GM12878 (cell line): ENCODE results near the gene ZNF394. TPM values are rescaled to one million over a fixed set of nuclear protein-coding genes. Genes with fewer than 3 reads are reported as not detected.

Experiments used
- ATAC-seq: fragments of 200-7000 bp; cut with Tn5 transposase; 3 replicates; pipeline ENCODE4 v1.9.1; 2020; ENCODE audit warnings: mild to moderate bottlenecking, moderate library complexity
- BruUV-seq: library from RNA; stranded (reverse); fragments of 400-500 nt; replicated peaks from 2 replicates; lab custom pipeline; 2021; lab: Mats Ljungman, UMichigan
- CTCF ChIA-PET: fragments of 300-600 bp; sonication (Branson Sonifier 250); formaldehyde crosslinking; extraction: SDS; loops from one replicate; lab custom pipeline; 2021; ENCODE audit warnings: inconsistent platforms; lab: Yijun Ruan, JAX
- POLR2A ChIA-PET: fragments of 350-600 bp; formaldehyde crosslinking; extraction: SDS; loops from one replicate; lab custom pipeline; 2021; ENCODE audit warnings: inconsistent platforms; lab: Charles Lee
- RAD21 ChIA-PET: fragments of 300-600 bp; sonication (Branson Sonifier 250); formaldehyde crosslinking; loops from one replicate; lab custom pipeline; 2023; ENCODE audit warnings: antibody characterized with exemption; ENCODE audit not compliant: unreplicated experiment; lab: Charles Lee
- SMC1A ChIA-PET: fragments of 300-600 bp; sonication (Branson Sonifier 250); formaldehyde crosslinking; loops from one replicate; lab custom pipeline; 2023; ENCODE audit not compliant: unreplicated experiment, uncharacterized antibody; lab: Charles Lee
- DNase-seq: peaks from one replicate; pipeline ENCODE4 v3.0.0-alpha.2; 2011; ENCODE audit warnings: low read depth, low spot score
- FAIRE-seq: peaks from 3 replicates; lab custom pipeline; 2011; peaks lifted over from hg19 to GRCh38; lab: Jason Lieb, UNC
- H2AFZ ChIP-seq: 2 replicates; pipeline ENCODE4 v1.6.0; 2011; ENCODE audit warnings: low read depth, low read length, control low read depth; ENCODE audit not compliant: control insufficient read depth
- H3K27ac ChIP-seq: 2 replicates; pipeline ENCODE4 v1.5.1; 2011; ENCODE audit warnings: control low read depth; ENCODE audit not compliant: control insufficient read depth, insufficient read depth
- H3K27me3 ChIP-seq, 2 experiments: replicated peaks in 1 of 2; 2 replicates each; pipeline versions ENCODE4 v1.6.0 to v1.6.1; 2011; ENCODE audit warnings: low read length in 1 of 2; ENCODE audit not compliant: control insufficient read depth in 2 of 2, insufficient read depth in 2 of 2
- H3K36me3 ChIP-seq, 2 experiments: 2 replicates each; pipeline ENCODE4 v1.5.1; 2011; ENCODE audit warnings: low read length in 1 of 2; ENCODE audit not compliant: control insufficient read depth in 2 of 2, insufficient read depth in 2 of 2
- H3K4me1 ChIP-seq: 2 replicates; pipeline ENCODE4 v1.6.1; 2011; ENCODE audit warnings: mild to moderate bottlenecking, low read length, moderate library complexity, mixed read lengths; ENCODE audit not compliant: control insufficient read depth, insufficient read depth
- H3K4me2 ChIP-seq: 2 replicates; pipeline ENCODE4 v1.6.0; 2011; ENCODE audit warnings: control low read depth; ENCODE audit not compliant: control insufficient read depth, insufficient read depth
- H3K4me3 ChIP-seq: fragments of 200-600 bp; sonication (generic); 2 replicates; pipeline ENCODE4 v1.5.1; 2016
- H3K79me2 ChIP-seq: 2 replicates; pipeline ENCODE4 v1.6.0; 2011; ENCODE audit warnings: low read length; ENCODE audit not compliant: control insufficient read depth, insufficient read depth
- H3K9ac ChIP-seq: 2 replicates; pipeline ENCODE4 v1.8.0; 2011; ENCODE audit warnings: low read length, control low read depth, mixed read lengths; ENCODE audit not compliant: control insufficient read depth, insufficient read depth
- H3K9me3 ChIP-seq: replicated peaks from 3 replicates; pipeline ENCODE4 v1.5.1; 2011; ENCODE audit warnings: mild to moderate bottlenecking, low read length; ENCODE audit not compliant: control insufficient read depth, insufficient read depth
- H4K20me1 ChIP-seq: 2 replicates; pipeline ENCODE4 v1.6.0; 2011; ENCODE audit not compliant: control insufficient read depth, insufficient read depth
- CBFB ChIP-seq: IDR thresholded peaks from 2 replicates; pipeline ENCODE4 v1.6.1; 2016; ENCODE audit warnings: antibody characterized with exemption, low read depth
- MYB ChIP-seq: fragments of 150-350 bp; IDR thresholded peaks from 2 replicates; pipeline ENCODE4 v1.6.1; 2014; ENCODE audit warnings: mild to moderate bottlenecking, low read depth, low read length, borderline replicate concordance
- SPI1 ChIP-seq: IDR thresholded peaks from 2 replicates; pipeline ENCODE4 v1.6.1; 2011; ENCODE audit warnings: low read depth, mild to moderate bottlenecking, low read length, moderate library complexity, borderline replicate concordance; ENCODE audit not compliant: insufficient read depth
- TARDBP ChIP-seq: IDR thresholded peaks from 2 replicates; pipeline ENCODE4 v1.6.1; 2016; ENCODE audit warnings: borderline replicate concordance
- ZNF24 ChIP-seq: fragments of 450-650 bp; IDR thresholded peaks from 2 replicates; pipeline ENCODE4 v1.6.1; 2017; ENCODE audit warnings: antibody characterized with exemption, mild to moderate bottlenecking
- ZNF384 ChIP-seq: IDR thresholded peaks from 2 replicates; pipeline ENCODE4 v1.6.1; 2012; ENCODE audit warnings: low read depth, mild to moderate bottlenecking, low read length, improper control_type of control experiment, borderline replicate concordance
- ZNF622 ChIP-seq: fragments of 450-650 bp; IDR thresholded peaks from 2 replicates; pipeline ENCODE4 v1.6.1; 2017; ENCODE audit warnings: mild to moderate bottlenecking, inconsistent platforms
- WGBS: methylation state at CpG from one replicate; pipeline ENCODE4 v1.1.6; 2016; ENCODE audit warnings: low lambda C conversion rate; ENCODE audit not compliant: insufficient replicate concordance, insufficient coverage; ENCODE audit errors: missing lambda C conversion rate; 5-methylcytosine and 5-hydroxymethylcytosine counted together
- in situ Hi-C: fragments of 300-500 bp; cut with MboI; formaldehyde crosslinking; loops from 9 replicates; pipeline ENCODE4 v1.14.3; 2018; ENCODE audit warnings: mixed read lengths
- intact Hi-C: fragments of 100-400 bp; cut with micrococcal nuclease; formaldehyde crosslinking; loops from one replicate; pipeline ENCODE4 v1.14.2; 2022; ENCODE audit not compliant: unreplicated experiment
- polyA plus RNA-seq, 11 experiments: library from polyadenylated mRNA; depleted of rRNA in 4 of 11; unstranded in 6 of 11; stranded (reverse) in 5 of 11; fragments of >200 nt; fragmentation: Nextera tagmentation in 4 of 11; fragmentation: Illumina TruSeq in 1 of 11; extraction: Ambion mirVana in 4 of 11; extraction: Trizol in 1 of 11; gene quantifications; 1 replicate in 1 of 11; 2 replicates in 10 of 11; pipeline versions ENCODE4 v1.2.1 to v1.2.3, GENCODE V29; 2011 to 2016; ENCODE audit warnings: inconsistent platforms in 2 of 11, missing spikeins in 2 of 11, low read depth in 1 of 11
- total RNA-seq, 4 experiments: library from RNA; depleted of rRNA in 3 of 4; stranded (reverse); fragments of >200 nt in 3 of 4; fragmentation: Illumina TruSeq in 1 of 4; extraction: Trizol in 1 of 4; gene quantifications; 2 replicates each; pipeline versions ENCODE4 v1.2.1 to v1.2.3, GENCODE V29; 2013 to 2021
- TF ChIP-seq, protein P1 (sequence below): IDR thresholded peaks from 2 replicates; pipeline ENCODE4 v1.6.1; 2012; ENCODE audit warnings: low read length, inconsistent platforms

Gene ZNF394
- total and polyA plus RNA-seq, 10 of the 15 experiments (the other 5 are each of a cell fraction or from before 2014, with no cell fraction given): 2.5 to 26.8 (median 22.7) TPM

- TF ChIP-seq ZNF384: no peak
- no peak for TF ChIP-seq MYB
- TF ChIP-seq ZNF24: no peak
- TF ChIP-seq ZNF622: no peak
- no peak for TF ChIP-seq CBFB
- no peak for TF ChIP-seq TARDBP
- TF ChIP-seq, protein P1, sequence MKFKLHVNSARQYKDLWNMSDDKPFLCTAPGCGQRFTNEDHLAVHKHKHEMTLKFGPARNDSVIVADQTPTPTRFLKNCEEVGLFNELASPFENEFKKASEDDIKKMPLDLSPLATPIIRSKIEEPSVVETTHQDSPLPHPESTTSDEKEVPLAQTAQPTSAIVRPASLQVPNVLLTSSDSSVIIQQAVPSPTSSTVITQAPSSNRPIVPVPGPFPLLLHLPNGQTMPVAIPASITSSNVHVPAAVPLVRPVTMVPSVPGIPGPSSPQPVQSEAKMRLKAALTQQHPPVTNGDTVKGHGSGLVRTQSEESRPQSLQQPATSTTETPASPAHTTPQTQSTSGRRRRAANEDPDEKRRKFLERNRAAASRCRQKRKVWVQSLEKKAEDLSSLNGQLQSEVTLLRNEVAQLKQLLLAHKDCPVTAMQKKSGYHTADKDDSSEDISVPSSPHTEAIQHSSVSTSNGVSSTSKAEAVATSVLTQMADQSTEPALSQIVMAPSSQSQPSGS: no peak
- TF ChIP-seq SPI1: no peak
- SMC1A ChIA-PET: interaction anchor here (1.1 to 1.5 kb wide), 2 partner anchors 27 to 60 kb away, joined by 3 read pairs; no protein-coding TSS in a partner anchor
- no peaks in the 10 kb centered on the region for H3K79me2 ChIP-seq
- H3K4me2 ChIP-seq: no peak overlapping the region
- intact Hi-C loops: no loop called here
- peaks cover 26 to 30% of the 10 kb centered on the region in 2 experiments; a peak in 3 of 4 replicates for H3K36me3 ChIP-seq
- in situ Hi-C loops: no loop called here
- WGBS: 100% methylated on average over 4 of the region's 4 CpGs
- H3K27ac ChIP-seq: no peak overlapping the region
- POLR2A ChIA-PET: interaction anchor here (0.6 kb wide), 1 partner anchor 642 kb away, joined by 3 read pairs; no protein-coding TSS in a partner anchor
- H3K4me3 ChIP-seq: no peak overlapping the region
- DNase-seq (no peak), ATAC-seq (no peak), FAIRE-seq (no peak)
- H2AFZ ChIP-seq: no peak overlapping the region
- RAD21 ChIA-PET: no interaction called here
- no TSS peak for BruUV-seq
- H3K9ac ChIP-seq: no peak overlapping the region
- H3K9me3 ChIP-seq: no peaks in the 10 kb centered on the region
- H3K27me3 ChIP-seq: no peaks in the 10 kb centered on the region
- no peaks in the 10 kb centered on the region for H4K20me1 ChIP-seq
- CTCF ChIA-PET: no interaction called here
- H3K4me1 ChIP-seq: no peaks in the 10 kb centered on the region
These were observed 54.0 kb downstream of the ZNF394 start for GRCh38 chr7:99446096-99446495.

Other genes with a start within 250 kb of the ZNF394 start
Only the 7 nearest of the 16 such genes appear.
- gene PTCD1, start 61.5 kb downstream of the ZNF394 start, total RNA-seq (2014; rRNA removed): 8.2 and 9.7 TPM in 2 replicates
- 3.3 and 4.5 TPM in 2 replicates for gene PTCD1, start 61.5 kb downstream of the ZNF394 start, total RNA-seq (2014; rRNA removed; fragmentation: Illumina TruSeq; extraction: Trizol)
- 6.2 and 8.8 TPM in 2 replicates for gene PTCD1, start 61.5 kb downstream of the ZNF394 start, total RNA-seq (2021)
- gene PTCD1, start 61.5 kb downstream of the ZNF394 start, polyA plus RNA-seq (2011; rRNA removed): 3.0 and 4.2 TPM in 2 replicates
- gene PTCD1, start 61.5 kb downstream of the ZNF394 start, polyA plus RNA-seq (2014; fragmentation: Illumina TruSeq; extraction: Trizol): 0.78 and 1.9 TPM in 2 replicates
- gene PTCD1, start 61.5 kb downstream of the ZNF394 start, polyA plus RNA-seq (2014; fragmentation: Nextera tagmentation; extraction: Ambion mirVana): under 1 TPM; 0.26 to 0.42 TPM
- gene PTCD1, start 61.5 kb downstream of the ZNF394 start, polyA plus RNA-seq (2014; rRNA removed): 7.6 and 8.7 TPM in 2 replicates
- 1 to 10 TPM; 5.6 to 5.9 TPM for gene PTCD1, start 61.5 kb downstream of the ZNF394 start, polyA plus RNA-seq (2016; fragmentation: Nextera tagmentation; extraction: Ambion mirVana)
- 46.6 and 46.9 TPM in 2 replicates for gene CPSF4, start 61.3 kb downstream of the ZNF394 start, total RNA-seq (2014; rRNA removed)
- gene CPSF4, start 61.3 kb downstream of the ZNF394 start, total RNA-seq (2014; rRNA removed; fragmentation: Illumina TruSeq; extraction: Trizol): 31.1 and 31.6 TPM in 2 replicates
- 56.3 and 56.9 TPM in 2 replicates for gene CPSF4, start 61.3 kb downstream of the ZNF394 start, total RNA-seq (2021)
- gene CPSF4, start 61.3 kb downstream of the ZNF394 start, polyA plus RNA-seq (2011; rRNA removed): 28.4 and 51.3 TPM in 2 replicates
- 25.2 and 45.8 TPM in 2 replicates for gene CPSF4, start 61.3 kb downstream of the ZNF394 start, polyA plus RNA-seq (2014; fragmentation: Illumina TruSeq; extraction: Trizol)
- gene CPSF4, start 61.3 kb downstream of the ZNF394 start, polyA plus RNA-seq (2014; fragmentation: Nextera tagmentation; extraction: Ambion mirVana): 10 to 100 TPM; 13.6 to 14.9 TPM
- 70.1 and 76.9 TPM in 2 replicates for gene CPSF4, start 61.3 kb downstream of the ZNF394 start, polyA plus RNA-seq (2014; rRNA removed)
- 10 to 100 TPM; 35.8 to 44.3 TPM for gene CPSF4, start 61.3 kb downstream of the ZNF394 start, polyA plus RNA-seq (2016; fragmentation: Nextera tagmentation; extraction: Ambion mirVana)
- 776 and 778 TPM in 2 replicates for gene ATP5MF, start 34.1 kb downstream of the ZNF394 start, total RNA-seq (2014; rRNA removed)
- 1,085 and 1,144 TPM in 2 replicates for gene ATP5MF, start 34.1 kb downstream of the ZNF394 start, total RNA-seq (2014; rRNA removed; fragmentation: Illumina TruSeq; extraction: Trizol)
- 362 and 411 TPM in 2 replicates for gene ATP5MF, start 34.1 kb downstream of the ZNF394 start, total RNA-seq (2021)
- gene ATP5MF, start 34.1 kb downstream of the ZNF394 start, polyA plus RNA-seq (2011; rRNA removed): 683 and 738 TPM in 2 replicates
- gene ATP5MF, start 34.1 kb downstream of the ZNF394 start, polyA plus RNA-seq (2014; fragmentation: Illumina TruSeq; extraction: Trizol): 1,028 and 1,206 TPM in 2 replicates
- 1,000 to 10,000 TPM; 2,087 to 2,478 TPM for gene ATP5MF, start 34.1 kb downstream of the ZNF394 start, polyA plus RNA-seq (2014; fragmentation: Nextera tagmentation; extraction: Ambion mirVana)
- 889 and 1,098 TPM in 2 replicates for gene ATP5MF, start 34.1 kb downstream of the ZNF394 start, polyA plus RNA-seq (2014; rRNA removed)
- 1,000 to 10,000 TPM; 1,301 to 1,381 TPM for gene ATP5MF, start 34.1 kb downstream of the ZNF394 start, polyA plus RNA-seq (2016; fragmentation: Nextera tagmentation; extraction: Ambion mirVana)
- gene ZNF789, start 27.4 kb downstream of the ZNF394 start, total RNA-seq (2014; rRNA removed): 22.7 and 27.5 TPM in 2 replicates
- 22.4 and 25.0 TPM in 2 replicates for gene ZNF789, start 27.4 kb downstream of the ZNF394 start, total RNA-seq (2014; rRNA removed; fragmentation: Illumina TruSeq; extraction: Trizol)
- 17.2 and 19.9 TPM in 2 replicates for gene ZNF789, start 27.4 kb downstream of the ZNF394 start, total RNA-seq (2021)
- gene ZNF789, start 27.4 kb downstream of the ZNF394 start, polyA plus RNA-seq (2011; rRNA removed): 44.6 and 53.1 TPM in 2 replicates
- 30.1 and 37.0 TPM in 2 replicates for gene ZNF789, start 27.4 kb downstream of the ZNF394 start, polyA plus RNA-seq (2014; fragmentation: Illumina TruSeq; extraction: Trizol)
- gene ZNF789, start 27.4 kb downstream of the ZNF394 start, polyA plus RNA-seq (2014; fragmentation: Nextera tagmentation; extraction: Ambion mirVana): 1 to 10 TPM; 5.6 to 6.0 TPM
- gene ZNF789, start 27.4 kb downstream of the ZNF394 start, polyA plus RNA-seq (2014; rRNA removed): 27.2 and 32.2 TPM in 2 replicates
- 10 to 100 TPM; 18.4 to 19.6 TPM for gene ZNF789, start 27.4 kb downstream of the ZNF394 start, polyA plus RNA-seq (2016; fragmentation: Nextera tagmentation; extraction: Ambion mirVana)
- 9.0 TPM in 2 replicates for gene ZKSCAN5, start 4.4 kb upstream of the ZNF394 start, total RNA-seq (2014; rRNA removed)
- gene ZKSCAN5, start 4.4 kb upstream of the ZNF394 start, total RNA-seq (2014; rRNA removed; fragmentation: Illumina TruSeq; extraction: Trizol): 10.0 and 10.1 TPM in 2 replicates
- 7.5 and 7.7 TPM in 2 replicates for gene ZKSCAN5, start 4.4 kb upstream of the ZNF394 start, total RNA-seq (2021)
- 9.5 and 11.4 TPM in 2 replicates for gene ZKSCAN5, start 4.4 kb upstream of the ZNF394 start, polyA plus RNA-seq (2011; rRNA removed)
- 7.9 and 8.6 TPM in 2 replicates for gene ZKSCAN5, start 4.4 kb upstream of the ZNF394 start, polyA plus RNA-seq (2014; fragmentation: Illumina TruSeq; extraction: Trizol)
- gene ZKSCAN5, start 4.4 kb upstream of the ZNF394 start, polyA plus RNA-seq (2014; fragmentation: Nextera tagmentation; extraction: Ambion mirVana): 1 to 10 TPM; 2.5 to 2.7 TPM
- gene ZKSCAN5, start 4.4 kb upstream of the ZNF394 start, polyA plus RNA-seq (2014; rRNA removed): 5.6 and 6.3 TPM in 2 replicates
- 1 to 10 TPM; 7.6 to 7.7 TPM for gene ZKSCAN5, start 4.4 kb upstream of the ZNF394 start, polyA plus RNA-seq (2016; fragmentation: Nextera tagmentation; extraction: Ambion mirVana)
- gene FAM200A, start 51.8 kb upstream of the ZNF394 start, total RNA-seq (2014; rRNA removed): 5.6 and 7.6 TPM in 2 replicates
- 7.6 and 8.0 TPM in 2 replicates for gene FAM200A, start 51.8 kb upstream of the ZNF394 start, total RNA-seq (2014; rRNA removed; fragmentation: Illumina TruSeq; extraction: Trizol)
- gene FAM200A, start 51.8 kb upstream of the ZNF394 start, total RNA-seq (2021): 4.0 and 4.1 TPM in 2 replicates
- 7.6 and 11.4 TPM in 2 replicates for gene FAM200A, start 51.8 kb upstream of the ZNF394 start, polyA plus RNA-seq (2011; rRNA removed)
- gene FAM200A, start 51.8 kb upstream of the ZNF394 start, polyA plus RNA-seq (2014; fragmentation: Illumina TruSeq; extraction: Trizol): 7.4 and 9.6 TPM in 2 replicates
- 1 to 10 TPM; 2.7 to 3.1 TPM for gene FAM200A, start 51.8 kb upstream of the ZNF394 start, polyA plus RNA-seq (2014; fragmentation: Nextera tagmentation; extraction: Ambion mirVana)
- gene FAM200A, start 51.8 kb upstream of the ZNF394 start, polyA plus RNA-seq (2014; rRNA removed): 4.8 and 6.4 TPM in 2 replicates
- 1 to 10 TPM; 6.6 to 9.0 TPM for gene FAM200A, start 51.8 kb upstream of the ZNF394 start, polyA plus RNA-seq (2016; fragmentation: Nextera tagmentation; extraction: Ambion mirVana)
- gene ZNF655, start 58.4 kb upstream of the ZNF394 start, total RNA-seq (2014; rRNA removed): 54.3 and 57.2 TPM in 2 replicates
- 52.9 and 54.2 TPM in 2 replicates for gene ZNF655, start 58.4 kb upstream of the ZNF394 start, total RNA-seq (2014; rRNA removed; fragmentation: Illumina TruSeq; extraction: Trizol)
- 43.7 and 43.8 TPM in 2 replicates for gene ZNF655, start 58.4 kb upstream of the ZNF394 start, total RNA-seq (2021)
- 107 and 133 TPM in 2 replicates for gene ZNF655, start 58.4 kb upstream of the ZNF394 start, polyA plus RNA-seq (2011; rRNA removed)
- gene ZNF655, start 58.4 kb upstream of the ZNF394 start, polyA plus RNA-seq (2014; fragmentation: Illumina TruSeq; extraction: Trizol): 61.2 and 80.1 TPM in 2 replicates
- 10 to 100 TPM; 14.5 to 21.4 TPM for gene ZNF655, start 58.4 kb upstream of the ZNF394 start, polyA plus RNA-seq (2014; fragmentation: Nextera tagmentation; extraction: Ambion mirVana)
- 75.1 and 76.0 TPM in 2 replicates for gene ZNF655, start 58.4 kb upstream of the ZNF394 start, polyA plus RNA-seq (2014; rRNA removed)
- gene ZNF655, start 58.4 kb upstream of the ZNF394 start, polyA plus RNA-seq (2016; fragmentation: Nextera tagmentation; extraction: Ambion mirVana): 10 to 100 TPM; 52.1 to 52.7 TPM